Progenitor cell of endocrine pancreas (in vitro differentiated cells): Measurements from ENCODE around the gene AOX1. TPM values are rescaled to one million over a fixed set of nuclear protein-coding genes. Genes with fewer than 3 reads are reported as not detected.

ENCODE experiments used
- DNase-seq: peaks from one replicate; pipeline ENCODE4 v3.0.0; 2021; ENCODE audit warnings: low spot score; ENCODE audit not compliant: unreplicated experiment
- H3K27ac Mint-ChIP-seq: 2 replicates; pipeline ENCODE4 v1.8.0; 2021; ENCODE audit warnings: mild to moderate bottlenecking, moderate library complexity, mixed read lengths
- H3K27me3 Mint-ChIP-seq: 2 replicates; pipeline ENCODE4 v1.8.0; 2021; ENCODE audit warnings: mixed read lengths
- H3K36me3 Mint-ChIP-seq: 2 replicates; pipeline ENCODE4 v1.8.0; 2022; ENCODE audit warnings: mixed read lengths; ENCODE audit not compliant: insufficient read depth
- H3K4me1 Mint-ChIP-seq: 2 replicates; pipeline ENCODE4 v1.8.0; 2021; ENCODE audit warnings: low read depth, mixed read lengths
- H3K4me3 Mint-ChIP-seq: 2 replicates; pipeline ENCODE4 v1.8.0; 2021; ENCODE audit warnings: low read depth, mild to moderate bottlenecking, moderate library complexity, mixed read lengths
- H3K9me3 Mint-ChIP-seq: 2 replicates; pipeline ENCODE4 v1.8.0; 2021; ENCODE audit warnings: low read depth, mixed read lengths
- total RNA-seq: library from RNA; stranded (reverse); gene quantifications from 2 replicates; pipeline ENCODE4 v1.2.1, GENCODE V29; 2021
- TF ChIP-seq, protein P1 (sequence below): fragments of 200-600 bp; sonication (generic); IDR thresholded peaks from one replicate; pipeline ENCODE4 v1.5.0; 2021; ENCODE audit warnings: antibody characterized with exemption, mild to moderate bottlenecking; ENCODE audit not compliant: unreplicated experiment

AOX1 gene
- total RNA-seq, 1 donor from 2014 or later, result 4.1 TPM

DNA sequence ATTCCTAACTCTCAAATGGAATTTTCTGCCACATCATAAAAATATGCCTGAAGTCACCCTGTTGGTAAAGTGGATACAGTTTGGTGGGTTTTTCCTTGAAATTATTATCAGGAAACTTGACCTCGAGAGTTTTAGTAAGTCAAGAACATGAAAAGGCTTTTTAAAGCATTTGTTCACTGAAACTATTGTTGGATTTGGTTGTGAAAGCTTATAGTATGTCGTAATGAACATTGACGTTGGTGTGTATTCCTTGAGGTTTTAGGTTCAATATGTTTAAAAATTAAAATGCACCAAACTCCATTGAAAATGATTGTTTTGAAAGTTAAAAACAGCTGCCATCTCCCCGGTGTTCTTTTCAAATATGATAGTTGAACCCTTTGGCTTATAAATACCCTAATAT, 30.8 kb downstream of the AOX1 start:
- Mint-ChIP-seq H3K36me3 (no peaks in the 10 kb centered on the region), H3K27me3 (no peaks in the 10 kb centered on the region), H3K9me3 (no peaks in the 10 kb centered on the region), H3K4me1 (peaks cover 9% of the 10 kb centered on the region), H3K27ac (no peak overlapping the region), H3K4me3 (no peak overlapping the region)
- DNase-seq, result no peak
- TF ChIP-seq, protein P1, sequence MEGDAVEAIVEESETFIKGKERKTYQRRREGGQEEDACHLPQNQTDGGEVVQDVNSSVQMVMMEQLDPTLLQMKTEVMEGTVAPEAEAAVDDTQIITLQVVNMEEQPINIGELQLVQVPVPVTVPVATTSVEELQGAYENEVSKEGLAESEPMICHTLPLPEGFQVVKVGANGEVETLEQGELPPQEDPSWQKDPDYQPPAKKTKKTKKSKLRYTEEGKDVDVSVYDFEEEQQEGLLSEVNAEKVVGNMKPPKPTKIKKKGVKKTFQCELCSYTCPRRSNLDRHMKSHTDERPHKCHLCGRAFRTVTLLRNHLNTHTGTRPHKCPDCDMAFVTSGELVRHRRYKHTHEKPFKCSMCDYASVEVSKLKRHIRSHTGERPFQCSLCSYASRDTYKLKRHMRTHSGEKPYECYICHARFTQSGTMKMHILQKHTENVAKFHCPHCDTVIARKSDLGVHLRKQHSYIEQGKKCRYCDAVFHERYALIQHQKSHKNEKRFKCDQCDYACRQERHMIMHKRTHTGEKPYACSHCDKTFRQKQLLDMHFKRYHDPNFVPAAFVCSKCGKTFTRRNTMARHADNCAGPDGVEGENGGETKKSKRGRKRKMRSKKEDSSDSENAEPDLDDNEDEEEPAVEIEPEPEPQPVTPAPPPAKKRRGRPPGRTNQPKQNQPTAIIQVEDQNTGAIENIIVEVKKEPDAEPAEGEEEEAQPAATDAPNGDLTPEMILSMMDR, result no peak

DNA sequence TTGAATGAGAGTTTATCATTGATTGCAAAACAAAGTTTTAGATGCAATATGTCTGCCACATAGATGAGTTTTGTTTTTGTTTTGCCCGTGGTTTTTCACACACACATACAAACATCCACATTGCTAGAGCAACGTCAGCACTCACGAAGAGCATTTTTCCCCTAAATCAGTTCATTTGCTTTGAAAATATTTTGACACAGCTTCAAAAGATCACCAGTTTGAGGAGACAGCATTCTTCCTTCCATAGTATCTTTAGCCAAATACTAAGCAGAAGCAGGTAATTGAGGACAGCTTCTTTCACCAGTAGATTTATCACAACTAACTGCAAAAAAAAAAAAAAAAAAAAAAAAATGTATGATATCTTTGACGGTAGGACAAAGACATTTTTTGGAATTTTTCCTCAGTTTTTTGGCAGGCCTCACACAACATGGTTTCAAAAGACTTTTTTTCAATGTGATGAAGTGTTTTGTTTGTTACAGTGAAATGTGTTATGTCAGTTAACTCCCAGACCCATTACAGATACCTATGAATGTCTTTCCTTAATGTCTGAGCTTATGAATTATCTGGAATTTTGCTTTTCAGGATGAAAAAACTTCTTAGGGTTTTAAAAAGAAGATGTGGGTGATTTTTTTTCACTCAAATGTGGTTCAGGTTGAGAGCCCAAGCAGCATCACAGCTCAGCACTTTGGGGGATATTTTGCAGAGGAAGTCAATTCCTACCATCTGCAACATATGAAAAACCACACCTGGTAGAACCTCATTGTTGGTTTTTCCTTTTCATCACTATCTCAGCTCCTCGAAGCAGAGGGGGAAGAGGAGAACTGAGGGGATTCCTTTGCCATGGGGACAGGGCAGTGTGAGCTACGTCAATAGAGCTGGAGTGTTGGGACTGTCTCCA, 31.6 kb downstream of the AOX1 start:
- Mint-ChIP-seq H3K27me3 (no peaks in the 10 kb centered on the region), H3K4me3 (no peak overlapping the region), H3K9me3 (no peaks in the 10 kb centered on the region), H3K36me3 (no peaks in the 10 kb centered on the region), H3K4me1 (peaks cover 9% of the 10 kb centered on the region), H3K27ac (no peak overlapping the region)
- DNase-seq, result no peak
- TF ChIP-seq, protein P1, result no peak

DNA sequence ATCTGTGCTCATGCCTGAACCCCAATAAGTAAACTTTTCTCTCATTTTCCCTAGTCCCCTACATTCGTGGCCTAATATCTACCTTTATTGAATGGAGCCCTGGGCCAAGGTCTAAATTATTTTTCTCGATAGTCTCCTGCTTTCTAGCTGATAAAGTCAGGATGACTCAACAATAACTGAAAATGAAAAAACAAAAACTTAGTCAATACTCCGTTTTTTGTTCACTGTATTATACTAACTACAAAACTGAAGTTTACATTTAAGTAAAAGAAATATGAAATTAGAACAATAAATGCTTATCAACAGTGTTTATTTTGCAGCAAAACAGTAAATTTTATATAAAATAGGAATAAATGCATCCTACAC, 32.2 kb downstream of the AOX1 start:
- Mint-ChIP-seq H3K4me1 (peaks cover 9% of the 10 kb centered on the region), H3K9me3 (no peaks in the 10 kb centered on the region), H3K27me3 (no peaks in the 10 kb centered on the region), H3K4me3 (no peak overlapping the region), H3K36me3 (no peaks in the 10 kb centered on the region), H3K27ac (no peak overlapping the region)
- TF ChIP-seq, protein P1, result no peak
- no peak for DNase-seq

DNA sequence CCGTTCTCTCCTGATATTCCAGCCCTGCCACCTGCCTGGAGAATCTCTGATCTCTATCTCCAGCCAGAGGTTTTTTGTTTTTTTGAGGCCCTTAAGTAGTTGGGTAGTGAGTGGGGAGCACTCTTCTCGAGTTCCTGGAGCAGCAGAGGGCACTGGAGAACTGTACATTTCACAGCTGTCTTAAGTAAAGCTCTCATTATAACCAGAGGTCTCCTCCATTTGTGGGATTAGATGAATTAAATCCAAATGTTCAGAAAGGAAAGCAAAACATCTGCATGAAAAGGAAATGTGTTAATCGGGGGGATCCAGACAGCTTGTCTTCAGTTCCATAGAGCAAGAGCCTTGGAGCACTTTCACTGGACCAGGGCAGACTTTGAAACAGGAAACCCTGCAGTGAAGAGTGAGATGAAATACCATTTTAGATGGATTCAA, 32.8 kb downstream of the AOX1 start:
- Mint-ChIP-seq H3K27ac (no peak overlapping the region), H3K4me3 (no peak overlapping the region), H3K27me3 (no peaks in the 10 kb centered on the region), H3K4me1 (peaks cover 9% of the 10 kb centered on the region), H3K9me3 (no peaks in the 10 kb centered on the region), H3K36me3 (no peaks in the 10 kb centered on the region)
- TF ChIP-seq, protein P1, result no peak
- DNase-seq, result no peak

DNA sequence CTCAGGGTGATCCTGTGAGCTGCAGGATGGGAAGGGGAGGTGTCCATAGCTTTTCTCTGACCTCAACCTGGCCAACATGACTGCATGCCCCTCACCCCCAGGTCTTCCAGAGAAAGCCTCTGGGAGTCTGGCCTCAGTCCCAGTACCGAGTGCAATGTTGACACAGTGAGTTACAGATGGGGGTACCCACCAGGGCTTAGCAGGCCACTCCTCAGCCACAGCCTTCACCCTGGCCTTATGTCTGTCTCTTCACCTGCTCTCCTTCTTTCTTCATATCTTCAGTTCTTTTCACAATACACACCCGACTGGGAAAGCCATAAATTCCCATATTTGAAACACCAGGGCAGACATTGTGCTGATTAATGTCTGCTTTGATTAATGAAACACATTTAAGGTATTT, 33.5 kb downstream of the AOX1 start:
- DNase-seq, result no peak
- H3K4me1 Mint-ChIP-seq, result peaks cover 9% of the 10 kb centered on the region
- H3K9me3 Mint-ChIP-seq, result no peaks in the 10 kb centered on the region
- TF ChIP-seq, protein P1, result no peak
- peak overlapping the region; percentile 21 for H3K27ac Mint-ChIP-seq
- H3K27me3 Mint-ChIP-seq, result no peaks in the 10 kb centered on the region
- no peaks in the 10 kb centered on the region for H3K36me3 Mint-ChIP-seq
- H3K4me3 Mint-ChIP-seq, result no peak overlapping the region
